Brain microvascular endothelial cell (primary cell): ENCODE results near the gene DLGAP1.

Experiments used
- DNase-seq: peaks from one replicate; pipeline ENCODE4 v3.0.0-alpha.2; 2020
- H3K27ac ChIP-seq: fragments of 250-450 bp; sonication (Bioruptor Pico); 2 replicates; pipeline ENCODE4 v1.5.1; 2020; ENCODE audit warnings: mild to moderate bottlenecking, moderate library complexity
- H3K27me3 ChIP-seq: fragments of 250-450 bp; sonication (Bioruptor Pico); replicated peaks from 2 replicates; pipeline ENCODE4 v1.5.1; 2020; ENCODE audit warnings: mild to moderate bottlenecking
- H3K36me3 ChIP-seq: fragments of 250-450 bp; sonication (Bioruptor Pico); replicated peaks from 2 replicates; pipeline ENCODE4 v1.5.1; 2020; ENCODE audit warnings: mild to moderate bottlenecking
- H3K4me3 ChIP-seq: 2 replicates; pipeline ENCODE4 v1.5.1; 2011; ENCODE audit warnings: low read depth, mild to moderate bottlenecking, control low read depth, low read length, moderate library complexity
- in situ Hi-C: cut with HindIII; loops from 2 replicates; pipeline ENCODE4 v1.10.0; 2017; ENCODE audit warnings: low sequenced_read_pairs, low pct_ligation_motif_present
- TF ChIP-seq, protein P1 (sequence below): IDR thresholded peaks from 2 replicates; pipeline ENCODE4 v1.5.1; 2011; ENCODE audit warnings: low read depth, mild to moderate bottlenecking, moderate library complexity, low read length, control low read depth, inconsistent platforms; ENCODE audit errors: missing control alignments

DLGAP1 gene

DNA sequence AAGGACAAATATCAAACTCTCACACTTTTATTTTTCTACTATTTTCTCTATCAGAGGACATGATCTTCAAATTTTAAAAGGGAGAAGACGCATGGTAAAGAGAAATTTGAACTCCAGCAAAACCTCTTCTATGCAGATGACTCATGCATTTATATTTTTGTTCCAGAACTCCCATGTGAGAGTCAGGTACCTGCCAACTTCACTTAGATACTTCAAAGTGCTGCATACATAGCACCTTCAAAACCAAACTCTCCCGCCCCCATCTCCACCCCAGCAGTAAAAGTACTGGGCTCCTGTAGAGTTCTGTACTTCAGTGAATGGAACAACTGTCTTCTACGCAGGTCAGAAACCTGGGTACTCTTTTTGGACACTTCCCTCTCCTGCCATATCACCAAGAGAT lies 606.8 kb downstream of the DLGAP1 start:
- no peaks in the 10 kb centered on the region for H3K27me3 ChIP-seq
- H3K27ac ChIP-seq: no peak overlapping the region
- no peak overlapping the region for H3K4me3 ChIP-seq
- DNase-seq: no peak
- in situ Hi-C loops: no loop called here
- no peaks in the 10 kb centered on the region for H3K36me3 ChIP-seq
- TF ChIP-seq, protein P1, sequence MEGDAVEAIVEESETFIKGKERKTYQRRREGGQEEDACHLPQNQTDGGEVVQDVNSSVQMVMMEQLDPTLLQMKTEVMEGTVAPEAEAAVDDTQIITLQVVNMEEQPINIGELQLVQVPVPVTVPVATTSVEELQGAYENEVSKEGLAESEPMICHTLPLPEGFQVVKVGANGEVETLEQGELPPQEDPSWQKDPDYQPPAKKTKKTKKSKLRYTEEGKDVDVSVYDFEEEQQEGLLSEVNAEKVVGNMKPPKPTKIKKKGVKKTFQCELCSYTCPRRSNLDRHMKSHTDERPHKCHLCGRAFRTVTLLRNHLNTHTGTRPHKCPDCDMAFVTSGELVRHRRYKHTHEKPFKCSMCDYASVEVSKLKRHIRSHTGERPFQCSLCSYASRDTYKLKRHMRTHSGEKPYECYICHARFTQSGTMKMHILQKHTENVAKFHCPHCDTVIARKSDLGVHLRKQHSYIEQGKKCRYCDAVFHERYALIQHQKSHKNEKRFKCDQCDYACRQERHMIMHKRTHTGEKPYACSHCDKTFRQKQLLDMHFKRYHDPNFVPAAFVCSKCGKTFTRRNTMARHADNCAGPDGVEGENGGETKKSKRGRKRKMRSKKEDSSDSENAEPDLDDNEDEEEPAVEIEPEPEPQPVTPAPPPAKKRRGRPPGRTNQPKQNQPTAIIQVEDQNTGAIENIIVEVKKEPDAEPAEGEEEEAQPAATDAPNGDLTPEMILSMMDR: no peak

DNA sequence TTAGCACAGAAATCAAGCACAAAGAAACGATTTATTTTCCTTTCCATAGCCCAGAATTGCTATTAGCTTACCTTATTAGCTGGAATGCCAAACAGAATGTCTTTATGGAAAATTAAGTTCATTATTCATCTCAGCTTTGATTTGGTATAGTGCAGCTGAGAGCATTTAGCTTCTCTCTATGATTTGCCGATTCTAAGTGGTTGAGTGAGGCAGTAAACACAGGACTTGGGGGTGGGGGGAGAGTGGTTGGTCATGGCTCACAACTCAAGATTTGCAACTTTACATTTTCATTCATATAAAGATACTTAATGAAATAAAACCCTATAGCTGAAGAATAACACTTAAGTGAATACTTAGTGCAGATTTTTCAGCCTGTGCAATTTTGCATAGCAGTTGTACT lies 609.9 kb downstream of the DLGAP1 start:
- in situ Hi-C loops: no loop called here
- TF ChIP-seq, protein P1: no peak
- DNase-seq: no peak

DNA sequence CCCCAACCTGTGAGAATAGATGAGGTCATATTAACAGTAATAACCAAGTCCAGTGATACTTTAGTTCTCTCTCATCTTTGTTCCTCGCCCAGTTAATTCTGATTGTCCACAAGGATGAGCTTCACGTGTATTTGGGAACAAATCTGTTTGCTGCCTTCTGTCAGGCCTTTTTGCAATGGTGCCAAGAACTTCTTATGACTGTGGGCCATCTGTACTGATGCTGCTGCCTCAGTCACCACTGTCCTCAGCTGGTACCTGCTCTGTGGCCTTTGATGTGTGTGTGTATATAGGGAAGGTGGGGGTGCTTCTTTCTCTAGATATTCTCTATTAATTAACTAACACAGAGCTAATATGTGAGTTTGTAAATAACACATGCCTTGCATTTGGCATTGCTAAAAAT lies 612.3 kb downstream of the DLGAP1 start:
- in situ Hi-C loops: no loop called here
- Histone ChIP-seq H3K27ac (no peak overlapping the region), H3K27me3 (no peaks in the 10 kb centered on the region), H3K4me3 (no peak overlapping the region), H3K36me3 (no peaks in the 10 kb centered on the region)
- TF ChIP-seq, protein P1: no peak
- no peak for DNase-seq

More for the DNA sequence above, 609.9 kb downstream of the DLGAP1 start:
- H3K27ac ChIP-seq: no peak overlapping the region
- H3K27me3 ChIP-seq: no peaks in the 10 kb centered on the region
- no peak overlapping the region for H3K4me3 ChIP-seq
- no peaks in the 10 kb centered on the region for H3K36me3 ChIP-seq

DNA sequence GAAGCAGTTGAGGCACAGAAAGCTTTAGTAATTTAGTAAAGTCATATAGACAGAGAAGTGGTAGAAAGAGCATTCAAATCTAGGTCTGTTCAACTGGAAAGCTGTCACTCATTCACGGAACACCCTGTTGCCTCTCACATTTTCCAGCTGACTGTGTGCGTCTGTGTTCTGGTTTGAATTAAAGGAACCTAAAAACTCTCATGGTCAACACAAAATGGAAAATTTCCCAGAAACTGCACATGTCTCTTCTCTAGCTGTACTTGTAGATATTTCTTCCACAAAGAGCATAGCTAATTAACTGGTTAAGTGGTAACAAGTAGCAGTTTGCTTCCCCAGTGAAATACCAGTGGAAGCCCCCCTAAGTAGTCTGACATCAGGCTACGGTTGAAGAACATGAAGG lies 614.3 kb downstream of the DLGAP1 start:
- Histone ChIP-seq H3K27ac (no peak overlapping the region), H3K36me3 (no peaks in the 10 kb centered on the region), H3K27me3 (no peaks in the 10 kb centered on the region), H3K4me3 (no peak overlapping the region)
- in situ Hi-C loops: no loop called here
- DNase-seq: no peak
- TF ChIP-seq, protein P1: no peak

DNA sequence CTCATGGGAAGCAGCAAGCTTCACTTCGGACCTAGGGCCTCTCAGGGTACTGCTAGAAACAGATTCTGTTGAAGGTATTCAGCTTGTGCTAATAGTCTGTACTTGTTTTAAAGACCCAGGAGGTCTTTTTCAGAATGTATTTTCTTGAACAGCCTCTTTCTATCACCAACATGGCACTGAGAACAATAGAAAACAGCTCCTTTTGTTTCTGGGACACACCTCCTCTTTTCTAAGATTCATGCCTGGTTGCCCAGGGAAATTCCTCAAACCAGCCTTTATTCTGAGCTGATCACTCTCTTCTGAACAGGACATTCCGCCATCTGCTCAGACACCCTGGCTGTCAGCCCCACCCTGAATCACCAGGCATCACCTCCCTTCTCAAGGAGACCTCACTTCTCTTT lies 615.5 kb downstream of the DLGAP1 start:
- TF ChIP-seq, protein P1: no peak
- Histone ChIP-seq H3K36me3 (no peaks in the 10 kb centered on the region), H3K27me3 (no peaks in the 10 kb centered on the region), H3K4me3 (no peak overlapping the region), H3K27ac (no peak overlapping the region)
- in situ Hi-C loops: no loop called here
- DNase-seq: no peak
